HCT116 (cell line): ENCODE measurements around the gene SLC6A6. TPM values are rescaled to one million over a fixed set of nuclear protein-coding genes. Genes with fewer than 3 reads are reported as not detected.

Experiments used
- ATAC-seq: fragments of 200-7000 bp; cut with Tn5 transposase; 2 replicates; pipeline ENCODE4 v1.9.1; 2020; ENCODE audit warnings: mild to moderate bottlenecking, moderate library complexity
- BruUV-seq: library from RNA; stranded (reverse); fragments of 400-500 nt; replicated peaks from 2 replicates; lab custom pipeline; 2021; lab: Mats Ljungman, UMichigan
- CTCF ChIA-PET: fragments of 300-600 bp; sonication (Branson Sonifier 250); formaldehyde crosslinking; loops from one replicate; lab custom pipeline; 2021; ENCODE audit warnings: antibody characterized with exemption; lab: Charles Lee
- POLR2A ChIA-PET: fragments of 300-600, 350-600 bp; sonication (Branson Sonifier 250); formaldehyde crosslinking; loops from one replicate; lab custom pipeline; 2021; ENCODE audit warnings: antibody characterized with exemption; lab: Charles Lee
- RAD21 ChIA-PET, 2 experiments: fragments of 300-600 bp; sonication (Branson Sonifier 250); formaldehyde crosslinking; loops; one replicate each; lab custom pipeline; 2023; ENCODE audit warnings: low total read pairs in 2 of 2; ENCODE audit not compliant: uncharacterized antibody in 2 of 2, unreplicated experiment in 2 of 2, low non-redundant PET in 1 of 2; lab: Charles Lee
- DNase-seq: peaks from one replicate; pipeline ENCODE4 v3.0.0-alpha.2; 2010; ENCODE audit warnings: low read depth, low spot score
- H2AFZ ChIP-seq: fragments of 200-600 bp; shearing (Covaris generic), sonication (generic); 2 replicates; pipeline ENCODE4 v1.6.1; 2017; ENCODE audit warnings: low read depth, mixed run types, mixed read lengths, antibody characterized with exemption, low read length; ENCODE audit not compliant: poor library complexity, severe bottlenecking
- H3K27ac ChIP-seq: 2 replicates; pipeline ENCODE4 v1.5.1; 2012; ENCODE audit warnings: low read depth, low read length
- H3K27me3 ChIP-seq: fragments of 200-600 bp; sonication (generic); 2 replicates; pipeline ENCODE4 v1.6.1; 2016; ENCODE audit warnings: mixed run types, low read length, mixed read lengths; ENCODE audit not compliant: insufficient read depth
- H3K36me3 ChIP-seq, 2 experiments: fragments of 200-500 bp in 1 of 2; fragments of 200-600 bp in 1 of 2; sonication (Bioruptor generic) in 1 of 2; sonication (generic) in 1 of 2; 2 replicates each; pipeline versions ENCODE4 v1.5.1 to v1.6.1; 2014 to 2016; ENCODE audit warnings: low read length in 2 of 2, inconsistent platforms in 1 of 2, mixed read lengths in 1 of 2, mixed run types in 1 of 2; ENCODE audit not compliant: insufficient read depth in 2 of 2, control insufficient read depth in 1 of 2
- H3K4me1 ChIP-seq, 2 experiments: fragments of 200-600 bp in 1 of 2; sonication (generic) in 1 of 2; 2 replicates each; pipeline versions ENCODE4 v1.5.1 to v1.6.1; 2012 to 2017; ENCODE audit warnings: low read length in 2 of 2, inconsistent platforms in 1 of 2, mild to moderate bottlenecking in 1 of 2, mixed read lengths in 1 of 2, mixed run types in 1 of 2, moderate library complexity in 1 of 2; ENCODE audit not compliant: insufficient read depth in 2 of 2, control insufficient read depth in 1 of 2
- H3K4me2 ChIP-seq: fragments of 200-600 bp; sonication (generic); 2 replicates; pipeline ENCODE4 v1.6.1; 2017; ENCODE audit warnings: mixed run types, low read length, mixed read lengths
- H3K4me3 ChIP-seq, 2 experiments: fragments of 200-600 bp in 1 of 2; sonication (generic) in 1 of 2; replicated peaks in 1 of 2; 2 replicates each; pipeline ENCODE4 v1.5.1; 2011 to 2016; ENCODE audit warnings: low read length in 2 of 2, control low read depth in 1 of 2, low read depth in 1 of 2, mild to moderate bottlenecking in 1 of 2, mixed read lengths in 1 of 2, mixed run types in 1 of 2
- H3K79me2 ChIP-seq: fragments of 200-600 bp; sonication (generic); 2 replicates; pipeline ENCODE4 v1.6.1; 2017; ENCODE audit warnings: mild to moderate bottlenecking, mixed run types, low read length, moderate library complexity, mixed read lengths; ENCODE audit not compliant: insufficient read depth
- H3K9ac ChIP-seq: fragments of 200-600 bp; sonication (generic); 2 replicates; pipeline ENCODE4 v1.6.1; 2016; ENCODE audit warnings: low read length, mixed read lengths
- H3K9me2 ChIP-seq: fragments of 200-600 bp; sonication (generic), shearing (Covaris generic); 2 replicates; pipeline ENCODE4 v1.6.1; 2017; ENCODE audit warnings: mixed run types, mild to moderate bottlenecking, moderate library complexity; ENCODE audit not compliant: insufficient read depth
- H3K9me3 ChIP-seq, 2 experiments: fragments of 200-500 bp in 1 of 2; fragments of 200-600 bp in 1 of 2; sonication (Bioruptor generic) in 1 of 2; sonication (generic) in 1 of 2; 2 replicates each; pipeline ENCODE4 v1.6.1; 2014 to 2017; ENCODE audit warnings: low read length in 2 of 2, mixed read lengths in 2 of 2, inconsistent platforms in 1 of 2, low read depth in 1 of 2, mild to moderate bottlenecking in 1 of 2, mixed run types in 1 of 2, moderate library complexity in 1 of 2; ENCODE audit not compliant: control insufficient read depth in 1 of 2, insufficient read depth in 1 of 2
- H4K20me1 ChIP-seq: fragments of 200-600 bp; sonication (generic), shearing (Covaris generic); 2 replicates; pipeline ENCODE4 v1.6.1; 2017; ENCODE audit warnings: mixed run types, mild to moderate bottlenecking, moderate library complexity; ENCODE audit not compliant: insufficient read depth
- CBX3 ChIP-seq: IDR thresholded peaks from 2 replicates; pipeline ENCODE4 v1.6.1; 2012; ENCODE audit warnings: low read depth
- ELF1 ChIP-seq: IDR thresholded peaks from 2 replicates; pipeline ENCODE4 v1.6.1; 2012; ENCODE audit warnings: low read depth, borderline replicate concordance
- EZH2 ChIP-seq: fragments of 200-600 bp; sonication (generic); IDR thresholded peaks from 2 replicates; pipeline ENCODE4 v1.6.1; 2017; ENCODE audit warnings: antibody characterized with exemption, mixed run types
- FOSL1 ChIP-seq: IDR thresholded peaks from 2 replicates; pipeline ENCODE4 v1.6.1; 2012; ENCODE audit warnings: low read depth
- RAD21 ChIP-seq: IDR thresholded peaks from 2 replicates; pipeline ENCODE4 v1.6.1; 2012; ENCODE audit warnings: low read depth, mild to moderate bottlenecking
- SP1 ChIP-seq: IDR thresholded peaks from 2 replicates; pipeline ENCODE4 v1.6.1; 2012; ENCODE audit warnings: low read depth
- ZFX ChIP-seq: fragments of 450-650 bp; IDR thresholded peaks from 2 replicates; pipeline ENCODE4 v1.6.1; 2017
- ZNF274 ChIP-seq: fragments of 200-500 bp; sonication (Bioruptor generic); IDR thresholded peaks from 2 replicates; pipeline ENCODE4 v1.6.1; 2014; ENCODE audit warnings: mild to moderate bottlenecking, low read depth, low read length, inconsistent platforms
- intact Hi-C: fragments of 100-400 bp; cut with micrococcal nuclease; formaldehyde crosslinking; loops from 2 replicates; pipeline ENCODE4 v1.10.0; 2022
- total RNA-seq: library from RNA; stranded (reverse); gene quantifications from one replicate; pipeline ENCODE4 v1.2.1, GENCODE V29; 2021; ENCODE audit not compliant: unreplicated experiment
- TF ChIP-seq, protein P1 (sequence below), 3 experiments: fragments of 200-600 bp in 1 of 3; sonication (generic) in 1 of 3; IDR thresholded peaks in 2 of 3; conservative IDR thresholded peaks in 1 of 3; 2 replicates each; pipeline ENCODE4 v1.5.1; 2012 to 2017; ENCODE audit warnings: low read depth in 2 of 3, low read length in 2 of 3, antibody characterized with exemption in 1 of 3, borderline replicate concordance in 1 of 3, control low read depth in 1 of 3, mild to moderate bottlenecking in 1 of 3, mixed read lengths in 1 of 3, mixed run types in 1 of 3, moderate library complexity in 1 of 3; ENCODE audit not compliant: insufficient read depth in 1 of 3
- TF ChIP-seq, protein P2 (sequence below): IDR thresholded peaks from 2 replicates; pipeline ENCODE4 v1.6.1; 2011; ENCODE audit warnings: mild to moderate bottlenecking, low read length, moderate library complexity; ENCODE audit not compliant: insufficient replicate concordance; ENCODE audit errors: extremely low read depth

Gene SLC6A6
- total RNA-seq, 1 experiment from 2014 or later = 36.3 TPM

DNA sequence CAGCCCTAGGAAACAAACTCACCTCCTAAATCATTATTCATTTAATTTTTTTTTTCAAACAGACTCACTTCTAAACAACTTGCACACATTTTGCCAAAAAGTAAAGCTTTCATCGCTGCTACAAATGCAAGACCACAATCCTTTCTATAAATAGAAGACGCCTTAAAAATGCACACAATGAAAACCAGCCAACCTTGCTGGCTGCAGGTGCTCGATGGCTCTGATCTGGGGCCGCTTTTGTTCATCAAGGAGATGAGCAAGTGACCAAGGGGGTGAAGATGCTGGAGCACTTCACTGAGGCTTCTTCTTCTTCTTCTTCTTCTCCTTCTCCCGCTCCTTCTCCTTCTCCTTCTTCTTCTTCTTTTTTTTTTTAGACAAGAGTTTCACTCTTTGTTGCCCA, 12.7 kb upstream of the SLC6A6 start:
- TF ChIP-seq, protein P1, sequence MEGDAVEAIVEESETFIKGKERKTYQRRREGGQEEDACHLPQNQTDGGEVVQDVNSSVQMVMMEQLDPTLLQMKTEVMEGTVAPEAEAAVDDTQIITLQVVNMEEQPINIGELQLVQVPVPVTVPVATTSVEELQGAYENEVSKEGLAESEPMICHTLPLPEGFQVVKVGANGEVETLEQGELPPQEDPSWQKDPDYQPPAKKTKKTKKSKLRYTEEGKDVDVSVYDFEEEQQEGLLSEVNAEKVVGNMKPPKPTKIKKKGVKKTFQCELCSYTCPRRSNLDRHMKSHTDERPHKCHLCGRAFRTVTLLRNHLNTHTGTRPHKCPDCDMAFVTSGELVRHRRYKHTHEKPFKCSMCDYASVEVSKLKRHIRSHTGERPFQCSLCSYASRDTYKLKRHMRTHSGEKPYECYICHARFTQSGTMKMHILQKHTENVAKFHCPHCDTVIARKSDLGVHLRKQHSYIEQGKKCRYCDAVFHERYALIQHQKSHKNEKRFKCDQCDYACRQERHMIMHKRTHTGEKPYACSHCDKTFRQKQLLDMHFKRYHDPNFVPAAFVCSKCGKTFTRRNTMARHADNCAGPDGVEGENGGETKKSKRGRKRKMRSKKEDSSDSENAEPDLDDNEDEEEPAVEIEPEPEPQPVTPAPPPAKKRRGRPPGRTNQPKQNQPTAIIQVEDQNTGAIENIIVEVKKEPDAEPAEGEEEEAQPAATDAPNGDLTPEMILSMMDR (IDR thresholded peaks at IDR 0.05 in 2 of 3, conservative IDR thresholded peaks at IDR 0.05 in 1 of 3; ENCODE audit: borderline replicate concordance in 1 of 3, insufficient read depth in 1 of 3, low read depth in 2 of 3, low read length in 2 of 3) = no peak
- TF ChIP-seq, protein P2, sequence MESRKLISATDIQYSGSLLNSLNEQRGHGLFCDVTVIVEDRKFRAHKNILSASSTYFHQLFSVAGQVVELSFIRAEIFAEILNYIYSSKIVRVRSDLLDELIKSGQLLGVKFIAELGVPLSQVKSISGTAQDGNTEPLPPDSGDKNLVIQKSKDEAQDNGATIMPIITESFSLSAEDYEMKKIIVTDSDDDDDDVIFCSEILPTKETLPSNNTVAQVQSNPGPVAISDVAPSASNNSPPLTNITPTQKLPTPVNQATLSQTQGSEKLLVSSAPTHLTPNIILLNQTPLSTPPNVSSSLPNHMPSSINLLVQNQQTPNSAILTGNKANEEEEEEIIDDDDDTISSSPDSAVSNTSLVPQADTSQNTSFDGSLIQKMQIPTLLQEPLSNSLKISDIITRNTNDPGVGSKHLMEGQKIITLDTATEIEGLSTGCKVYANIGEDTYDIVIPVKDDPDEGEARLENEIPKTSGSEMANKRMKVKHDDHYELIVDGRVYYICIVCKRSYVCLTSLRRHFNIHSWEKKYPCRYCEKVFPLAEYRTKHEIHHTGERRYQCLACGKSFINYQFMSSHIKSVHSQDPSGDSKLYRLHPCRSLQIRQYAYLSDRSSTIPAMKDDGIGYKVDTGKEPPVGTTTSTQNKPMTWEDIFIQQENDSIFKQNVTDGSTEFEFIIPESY = no peak
- TF ChIP-seq FOSL1 = no peak
- TF ChIP-seq CBX3 = no peak
- no peak for TF ChIP-seq ZNF274
- TF ChIP-seq SP1 = no peak
- TF ChIP-seq RAD21 = no peak
- no peak for TF ChIP-seq ZFX
- TF ChIP-seq ELF1 = no peak
- no peak for TF ChIP-seq EZH2
- ChIA-PET POLR2A (no interaction called here), CTCF (interaction anchor here (1.0 to 1.1 kb wide), 2 partner anchors 9 to 114 kb away, joined by 3 to 4 read pairs; no protein-coding TSS in a partner anchor), RAD21 (no interaction called here)
- ATAC-seq (no peak), DNase-seq (no peak)
- H3K79me2 ChIP-seq = no peaks in the 10 kb centered on the region
- no peak overlapping the region for H3K27ac ChIP-seq
- no peaks in the 10 kb centered on the region for H3K36me3 ChIP-seq
- no peaks in the 10 kb centered on the region for H3K9me2 ChIP-seq
- no peaks in the 10 kb centered on the region for H4K20me1 ChIP-seq
- no peak overlapping the region for H3K4me3 ChIP-seq
- no TSS peak for BruUV-seq
- no peak overlapping the region for H2AFZ ChIP-seq
- intact Hi-C loops = no loop called here
- H3K4me1 ChIP-seq = no peaks in the 10 kb centered on the region
- no peak overlapping the region for H3K4me2 ChIP-seq
- no peaks in the 10 kb centered on the region for H3K9me3 ChIP-seq
- no peaks in the 10 kb centered on the region for H3K27me3 ChIP-seq
- no peak overlapping the region for H3K9ac ChIP-seq
